Activated CD8-positive, alpha-beta memory T cell treated with anti-CD3 and anti-CD28 coated beads, Interleukin-2, amount 50 U/mL, for 24 hours (primary cell): ENCODE data around the gene PDE4A.
A peak's percentile ranks its signal among the peaks of the same experiment; 100 is the strongest.
"Not testable (repeated sequence)": the region's sequence is repeated elsewhere in the genome, so short reads cannot be mapped to it uniquely, and the experiment has no call there.

Experiments used
- DNase-seq: peaks from one replicate; pipeline ENCODE4 v3.0.0-alpha.2; 2020; ENCODE audit errors: extremely low read depth

PDE4A gene

DNA sequence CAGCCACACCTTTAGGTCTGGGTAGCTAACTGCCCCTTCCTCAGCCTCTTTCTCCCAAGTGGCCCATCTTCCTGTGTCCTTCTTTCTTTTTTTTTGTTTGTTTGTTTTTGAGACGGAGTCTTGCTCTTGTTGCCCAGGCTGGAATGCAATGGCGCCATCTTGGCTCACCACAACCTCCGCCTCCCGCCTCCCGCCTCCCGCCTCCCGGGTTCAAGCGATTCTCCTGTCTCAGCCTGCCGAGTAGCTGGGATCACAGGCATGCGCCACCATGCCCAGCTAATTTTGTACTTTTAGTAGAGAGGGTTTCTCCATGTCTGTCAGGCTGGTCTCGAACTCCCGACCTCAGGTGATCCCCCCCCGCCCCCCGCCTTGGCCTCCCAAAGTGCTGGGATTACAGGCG, 41.7 kb downstream of the PDE4A start:
- not testable (repeated sequence) for DNase-seq

GRCh38 chr19:10462557-10462956, 42.2 kb downstream of the PDE4A start:
- no peak for DNase-seq

- no peak for DNase-seq
Measured at GRCh38 chr19:10464456-10464855, 44.1 kb downstream of the PDE4A start.

DNA sequence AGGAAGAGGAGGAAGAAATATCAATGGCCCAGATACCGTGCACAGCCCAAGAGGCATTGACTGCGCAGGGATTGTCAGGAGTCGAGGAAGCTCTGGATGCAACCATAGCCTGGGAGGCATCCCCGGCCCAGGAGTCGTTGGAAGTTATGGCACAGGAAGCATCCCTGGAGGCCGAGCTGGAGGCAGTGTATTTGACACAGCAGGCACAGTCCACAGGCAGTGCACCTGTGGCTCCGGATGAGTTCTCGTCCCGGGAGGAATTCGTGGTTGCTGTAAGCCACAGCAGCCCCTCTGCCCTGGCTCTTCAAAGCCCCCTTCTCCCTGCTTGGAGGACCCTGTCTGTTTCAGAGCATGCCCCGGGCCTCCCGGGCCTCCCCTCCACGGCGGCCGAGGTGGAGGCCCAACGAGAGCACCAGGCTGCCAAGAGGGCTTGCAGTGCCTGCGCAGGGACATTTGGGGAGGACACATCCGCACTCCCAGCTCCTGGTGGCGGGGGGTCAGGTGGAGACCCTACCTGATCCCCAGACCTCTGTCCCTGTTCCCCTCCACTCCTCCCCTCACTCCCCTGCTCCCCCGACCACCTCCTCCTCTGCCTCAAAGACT, 46.9 kb downstream of the PDE4A start:
- DNase-seq, result no peak

DNA sequence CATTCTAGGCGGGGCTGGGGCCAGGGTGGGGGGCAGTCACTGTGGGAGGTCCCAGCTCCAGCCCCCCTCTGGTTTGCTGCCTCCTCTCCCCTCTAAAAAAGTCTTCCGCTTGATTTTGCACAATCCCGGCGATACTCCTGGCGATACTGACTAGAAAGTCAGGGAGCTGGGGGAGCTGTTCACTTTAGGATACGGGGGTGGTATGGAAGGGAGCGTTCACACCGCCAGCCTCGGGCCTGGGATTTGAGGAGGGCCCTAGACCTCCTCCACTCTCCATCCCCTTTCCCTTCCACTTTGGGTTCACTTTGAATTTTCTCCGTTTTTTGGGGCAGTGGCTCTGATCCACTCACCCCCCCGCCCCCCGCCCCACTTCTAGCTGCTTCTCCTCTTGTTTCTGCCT, 47.8 kb downstream of the PDE4A start:
- DNase-seq, result no peak

DNA sequence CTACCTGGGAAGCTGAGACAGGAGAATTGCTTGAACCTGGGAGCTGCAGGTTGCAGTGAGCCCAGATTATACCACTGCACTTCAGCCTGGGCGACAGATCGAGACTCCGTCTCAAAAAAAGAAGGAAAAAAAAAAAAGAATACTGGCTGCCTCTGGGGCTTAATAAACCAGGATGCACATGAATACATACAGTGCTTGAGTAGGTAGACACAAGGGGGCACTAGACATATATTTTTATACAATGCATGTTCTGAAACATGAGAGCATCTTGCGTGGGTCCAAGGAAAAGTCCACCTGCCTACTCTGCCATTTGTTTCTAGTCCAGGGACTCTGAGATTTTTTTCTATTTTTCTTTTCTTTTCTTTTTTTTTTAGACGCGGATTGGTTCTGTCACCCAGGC, 51.6 kb downstream of the PDE4A start:
- no peak for DNase-seq

DNA sequence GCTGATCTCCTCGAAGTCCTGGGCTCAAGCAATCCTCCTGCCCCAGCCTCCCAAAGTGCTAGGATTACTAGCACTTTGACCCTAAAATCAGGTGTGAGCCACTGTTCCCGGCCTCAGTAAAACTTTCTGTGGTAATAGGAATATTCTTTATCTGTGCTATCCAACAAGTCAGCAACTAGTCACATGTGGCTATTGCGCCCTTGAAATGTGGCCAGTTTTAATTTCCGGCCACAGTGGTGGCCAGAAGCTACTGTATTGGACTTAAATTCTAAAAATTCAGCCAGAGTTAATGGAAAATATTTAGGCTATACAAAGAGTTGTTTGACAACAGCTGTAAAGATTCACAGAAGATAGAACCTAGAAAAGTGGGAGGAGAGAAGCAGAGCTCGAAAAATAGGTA, 52.9 kb downstream of the PDE4A start:
- DNase-seq, result no peak

- DNase-seq, result no peak
Measured at GRCh38 chr19:10474962-10475451, 54.7 kb downstream of the PDE4A start.

GRCh38 chr19:10478476-10478875, 58.1 kb downstream of the PDE4A start:
- DNase-seq, result no peak

- DNase-seq, result peak; percentile 72
Measured at GRCh38 chr19:10478903-10479384, 58.6 kb downstream of the PDE4A start.

- no peak for DNase-seq
Measured at GRCh38 chr19:10486551-10486950, 66.2 kb downstream of the PDE4A start.

DNA sequence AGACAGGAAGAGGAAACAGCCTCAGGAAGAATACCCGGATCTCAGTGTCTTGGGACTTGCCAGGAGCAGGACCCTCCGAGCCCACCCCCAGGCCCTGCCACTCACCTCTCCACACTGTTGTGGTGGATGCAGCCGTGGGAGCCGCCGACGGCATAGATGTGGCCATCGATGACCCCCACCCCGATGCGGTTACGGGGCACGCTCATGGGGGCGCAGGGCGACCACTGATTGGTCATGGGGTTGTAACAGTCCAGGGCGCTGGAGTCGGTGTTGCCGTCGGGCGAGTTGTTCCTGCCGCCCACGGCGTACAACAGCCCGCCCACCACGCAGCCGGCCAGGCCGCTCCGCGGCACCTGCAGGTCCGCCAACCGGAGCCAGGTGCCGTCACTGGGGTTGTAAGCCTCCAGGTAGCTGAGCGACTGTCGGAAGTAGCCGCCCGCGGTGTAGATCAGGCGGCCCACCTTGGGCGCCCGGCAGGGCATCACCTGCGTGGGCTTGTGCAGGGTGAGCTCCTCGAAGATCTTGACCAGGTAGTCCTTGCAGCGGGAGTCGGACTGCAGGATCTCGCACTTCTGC, 71.2 kb downstream of the PDE4A start:
- no peak for DNase-seq

- DNase-seq, result no peak
Measured at GRCh38 chr19:10497371-10497770, 77.0 kb downstream of the PDE4A start.

DNA sequence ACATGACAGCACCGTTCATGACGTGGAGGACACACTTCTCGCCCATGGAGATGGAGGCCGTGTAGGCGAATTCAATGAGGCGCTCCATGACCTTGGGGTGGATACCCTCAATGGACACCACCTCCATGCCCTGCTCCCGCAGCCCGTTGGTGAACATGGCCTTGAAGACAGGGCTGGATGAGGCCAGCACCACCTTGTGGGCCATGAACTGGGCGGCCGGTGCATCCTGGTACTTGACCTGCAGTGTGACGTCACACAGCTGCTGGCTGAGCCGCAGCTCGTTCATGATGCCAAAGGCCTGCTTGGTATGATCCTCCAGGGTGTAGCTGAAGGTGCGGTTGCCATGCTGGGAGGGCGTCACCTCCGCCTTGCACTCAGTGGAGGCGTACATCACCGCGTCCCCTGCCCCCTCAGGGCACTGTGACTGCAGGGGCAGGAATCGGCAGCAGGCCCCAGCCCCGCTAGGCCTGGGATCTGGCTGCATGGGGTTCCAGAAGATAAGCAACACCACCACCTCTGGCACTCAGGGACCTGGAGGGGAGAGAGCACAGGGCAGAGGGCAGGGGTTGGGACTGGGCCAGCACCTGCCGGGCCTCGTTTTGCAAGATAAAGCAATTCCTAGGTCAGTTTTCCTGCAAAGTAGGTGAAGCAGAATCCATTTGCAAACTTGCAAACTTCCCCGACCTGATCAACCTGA, 79.4 kb downstream of the PDE4A start:
- DNase-seq, result no peak

DNA sequence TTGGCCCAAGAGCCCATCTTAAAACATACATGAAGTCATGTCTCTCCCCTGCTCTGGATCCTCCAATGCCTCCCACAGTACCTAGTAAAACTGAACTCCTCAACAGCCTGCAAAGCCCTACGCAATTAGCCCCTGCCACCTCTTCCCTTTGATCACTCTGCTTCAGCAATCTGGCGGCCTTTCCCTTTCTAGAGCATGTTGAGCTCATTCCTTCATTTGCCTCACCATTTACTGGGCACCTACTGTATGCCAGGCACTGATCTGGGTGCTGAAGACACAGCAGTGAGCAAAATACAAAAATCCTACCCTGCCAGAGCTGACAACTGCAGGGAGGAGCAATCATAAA, 79.9 kb downstream of the PDE4A start:
- no peak for DNase-seq

- DNase-seq, result no peak
Measured at GRCh38 chr19:10501971-10502523, 81.7 kb downstream of the PDE4A start.

DNA sequence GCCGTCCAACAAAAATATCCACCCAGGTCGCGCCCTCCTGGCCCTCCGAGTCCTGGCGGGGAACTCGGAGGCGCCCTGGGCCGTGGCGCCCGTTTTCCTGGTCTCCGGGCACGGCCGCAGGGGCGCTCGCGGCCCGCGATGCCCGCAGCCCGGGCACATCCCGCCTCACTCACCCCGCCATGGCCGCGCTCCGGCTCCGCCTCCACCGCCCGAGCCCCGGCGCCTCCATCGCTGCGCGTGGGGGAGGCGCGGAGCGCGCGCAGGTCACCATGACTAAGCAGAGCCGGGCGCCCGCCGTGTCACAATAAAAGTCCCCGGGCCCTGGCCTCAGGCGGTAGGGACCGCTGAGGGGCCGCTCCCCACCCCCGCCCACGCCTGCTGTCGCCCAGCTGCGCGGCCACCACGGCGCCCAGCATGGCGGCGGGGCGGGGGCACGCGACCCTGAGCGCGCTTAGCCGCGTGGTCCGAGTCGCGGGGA, 82.2 kb downstream of the PDE4A start:
- peak; percentile 54 for DNase-seq

- no peak for DNase-seq
Measured at GRCh38 chr19:10503002-10503789, 82.9 kb downstream of the PDE4A start, which contains the start of gene KEAP1. KEAP1 (minus strand) TSS chr19:10503356; CDS start chr19:10500033, 3,323 bp downstream.

DNA sequence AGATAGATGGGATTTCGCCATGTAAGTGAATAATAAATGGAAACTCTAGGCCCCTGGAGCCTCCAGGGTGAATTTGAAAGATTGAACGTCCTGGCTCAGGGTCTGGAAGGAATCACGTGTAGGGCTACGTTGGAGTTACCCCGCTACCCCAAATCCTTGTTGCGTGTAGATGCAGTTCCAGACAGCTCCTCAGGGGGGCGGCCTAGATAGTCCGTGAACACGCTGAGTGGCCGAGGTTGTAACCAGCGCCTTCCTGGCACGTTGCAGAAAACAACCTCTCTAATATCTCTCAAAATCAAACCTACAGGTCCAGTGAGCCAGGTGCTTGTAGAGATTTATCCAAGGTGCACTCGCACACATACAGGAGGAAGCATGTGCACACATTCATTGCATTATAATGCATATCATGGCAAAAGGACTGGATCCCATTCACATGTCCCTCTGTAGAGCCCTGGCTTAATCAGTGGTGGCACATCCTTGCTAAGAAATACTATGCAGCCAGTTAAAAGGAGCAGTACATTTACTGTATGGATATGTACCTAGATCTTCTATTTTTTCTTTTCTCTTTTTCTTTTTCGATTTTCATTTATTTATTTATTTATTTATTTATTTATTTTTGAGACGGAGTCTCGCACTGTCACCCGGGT, 85.4 kb downstream of the PDE4A start:
- DNase-seq, result peak; percentile 63

DNA sequence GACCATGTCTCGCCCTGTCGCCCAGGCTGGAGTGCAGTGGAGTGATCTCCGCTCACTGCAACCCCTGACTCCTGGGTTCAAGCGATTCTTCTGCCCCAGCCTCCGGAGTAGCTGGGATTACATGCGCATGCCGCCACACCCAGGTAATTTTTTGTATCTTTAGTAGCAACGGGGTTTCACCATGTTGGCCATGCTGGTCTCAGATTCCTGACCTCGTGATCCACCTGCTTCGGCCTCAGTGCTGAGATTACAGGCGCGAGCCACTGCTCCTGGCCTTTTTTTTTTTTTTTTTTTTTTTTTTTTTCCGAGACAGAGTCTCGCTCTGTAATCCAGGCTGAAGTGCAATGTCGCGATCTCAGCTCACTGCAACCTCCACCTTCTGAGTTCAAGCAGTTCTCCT, 87.7 kb downstream of the PDE4A start:
- no peak for DNase-seq

- no peak for DNase-seq
Measured at GRCh38 chr19:10508707-10509106, 88.4 kb downstream of the PDE4A start.
